CD4-positive, alpha-beta T cell treated with Interleukin-4 for 1 hour (primary cell): ENCODE data around the gene OR5A1.
A peak's percentile ranks its signal among the peaks of the same experiment; 100 is the strongest.
"Not testable (repeated sequence)": the region's sequence is repeated elsewhere in the genome, so short reads cannot be mapped to it uniquely, and the experiment has no call there.

ENCODE experiments used
- DNase-seq, 2 donors: peaks; one replicate each; pipeline ENCODE4 v3.0.0-alpha.2; 2020 to 2022

The OR5A1 gene

GRCh38 chr11:59436169-59436568 is at the start of gene OR5A1:
OR5A1 (plus strand) TSS chr11:59436469; CDS start chr11:59443169, 6,700 bp downstream.
- no peak for DNase-seq

- no peak for DNase-seq
Observed at GRCh38 chr11:59394186-59394585, 42.1 kb upstream of the OR5A1 start.

- DNase-seq: no peak
Observed at GRCh38 chr11:59400461-59401261, 35.6 kb upstream of the OR5A1 start.

- no peak for DNase-seq
Observed at GRCh38 chr11:59401262-59401552, 35.1 kb upstream of the OR5A1 start.

- no peak for DNase-seq
Observed at GRCh38 chr11:59403546-59403945, 32.7 kb upstream of the OR5A1 start.

GRCh38 chr11:59413646-59414045 is 22.6 kb upstream of the OR5A1 start:
- no peak for DNase-seq

GRCh38 chr11:59415111-59415510 is 21.2 kb upstream of the OR5A1 start:
- no peak for DNase-seq

- DNase-seq: no peak
Observed at GRCh38 chr11:59416613-59417012, 19.7 kb upstream of the OR5A1 start.

GRCh38 chr11:59417023-59417422 is 19.2 kb upstream of the OR5A1 start:
- no peak for DNase-seq

GRCh38 chr11:59418156-59418555 is 18.1 kb upstream of the OR5A1 start:
- DNase-seq: no peak

GRCh38 chr11:59423835-59424234 is 12.4 kb upstream of the OR5A1 start:
- no peak for DNase-seq

- no peak for DNase-seq
Observed at GRCh38 chr11:59425131-59425530, 11.1 kb upstream of the OR5A1 start.

- no peak for DNase-seq
Observed at GRCh38 chr11:59426361-59427067, 9.8 kb upstream of the OR5A1 start, which contains the start of gene OR5A2. OR5A2 (minus strand) TSS chr11:59426413; CDS start chr11:59422953, 3,460 bp downstream.

GRCh38 chr11:59427068-59427382 is 9.2 kb upstream of the OR5A1 start:
- DNase-seq: no peak

- DNase-seq: peak; percentile 32 to 69
Observed at GRCh38 chr11:59429924-59430516, 6.2 kb upstream of the OR5A1 start.

GRCh38 chr11:59437770-59438169 is 1.5 kb downstream of the OR5A1 start:
- no peak for DNase-seq

GRCh38 chr11:59445624-59446023 is 9.4 kb downstream of the OR5A1 start:
- not testable (repeated sequence) for DNase-seq

GRCh38 chr11:59448484-59448883 is 12.2 kb downstream of the OR5A1 start:
- DNase-seq: no peak

GRCh38 chr11:59456661-59457060 is 20.4 kb downstream of the OR5A1 start, which contains the start of gene OR4D6:
OR4D6 (plus strand) TSS chr11:59456961; CDS start chr11:59456961, 0 bp downstream.
- DNase-seq: no peak

GRCh38 chr11:59459916-59460315 is 23.6 kb downstream of the OR5A1 start:
- DNase-seq: no peak

- no peak for DNase-seq
Observed at GRCh38 chr11:59463190-59463641, 26.9 kb downstream of the OR5A1 start.

GRCh38 chr11:59473015-59473414 is 36.7 kb downstream of the OR5A1 start, which contains the start of gene OR4D10:
OR4D10 (plus strand) TSS chr11:59473315; CDS start chr11:59477430, 4,115 bp downstream.
- no peak for DNase-seq

- no peak for DNase-seq
Observed at GRCh38 chr11:59475176-59475575, 38.9 kb downstream of the OR5A1 start.

- DNase-seq: no peak
Observed at GRCh38 chr11:59479906-59480305, 43.6 kb downstream of the OR5A1 start.
